GM21576 (cell line): Measurements from ENCODE around the gene EVI2A.

ENCODE experiments used
- ATAC-seq: cut with Tn5 transposase; IDR thresholded peaks from one replicate; pipeline ENCODE4 v1.9.1; 2021; ENCODE audit warnings: mild to moderate bottlenecking, moderate library complexity; ENCODE audit not compliant: unreplicated experiment

The EVI2A gene

GRCh38 chr17:31279401-31279800 is 42.0 kb downstream of the EVI2A start:
- no peak for ATAC-seq

DNA sequence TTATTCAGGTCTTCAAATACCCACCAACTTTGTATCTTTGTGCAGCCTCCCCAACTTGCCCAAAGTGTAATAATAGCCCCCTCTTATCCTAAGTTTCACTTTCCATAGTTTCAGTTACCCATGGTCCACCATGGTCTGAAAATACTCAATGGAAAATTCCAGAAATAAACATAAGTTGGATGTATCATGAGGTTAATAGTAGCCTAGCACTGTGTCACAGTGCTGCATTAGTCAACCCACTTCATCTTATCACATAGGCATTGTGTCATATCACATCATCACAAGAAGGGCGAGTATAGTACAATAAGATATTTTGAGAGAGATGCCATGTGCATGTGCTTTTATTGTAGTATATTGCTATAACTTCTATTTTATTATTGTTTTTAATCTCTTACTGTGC is 46.3 kb downstream of the EVI2A start:
- no peak for ATAC-seq

DNA sequence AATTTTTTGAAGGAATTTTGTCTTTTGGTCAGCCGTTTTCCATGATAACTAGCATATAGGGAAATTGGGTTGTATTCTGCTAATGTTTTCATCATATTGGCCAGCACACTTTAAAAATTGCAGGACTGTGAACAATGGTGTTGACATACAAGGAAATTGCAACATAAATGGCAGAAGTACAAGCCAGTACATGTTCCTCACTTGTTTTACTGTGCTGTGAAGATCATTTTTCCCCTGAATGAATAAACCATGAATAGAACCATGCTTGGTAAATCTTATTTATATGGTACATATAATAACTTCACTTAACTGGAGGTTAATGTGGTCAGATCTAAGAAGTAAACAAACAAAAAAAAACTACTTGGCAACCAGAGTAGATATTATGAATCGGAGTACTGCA is 47.2 kb downstream of the EVI2A start:
- ATAC-seq: no peak

DNA sequence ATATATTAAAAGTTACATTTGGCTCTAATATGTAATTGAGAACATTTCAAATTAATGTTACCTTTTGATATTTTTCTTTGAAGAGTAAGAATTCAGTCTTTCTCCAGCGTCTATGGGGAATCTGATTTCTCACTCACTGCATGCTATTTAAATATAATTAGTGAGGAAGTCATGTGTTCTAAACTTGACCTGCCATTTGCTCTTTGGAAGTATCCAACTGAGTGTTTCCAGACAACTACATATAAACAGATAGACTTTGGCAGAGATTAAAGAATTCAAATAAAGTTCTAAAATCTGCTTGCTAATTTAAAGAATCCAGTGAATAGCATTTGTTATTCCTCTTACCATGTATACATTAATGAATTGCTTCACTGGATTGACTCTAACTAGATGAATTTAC is 47.9 kb downstream of the EVI2A start:
- ATAC-seq: no peak

DNA sequence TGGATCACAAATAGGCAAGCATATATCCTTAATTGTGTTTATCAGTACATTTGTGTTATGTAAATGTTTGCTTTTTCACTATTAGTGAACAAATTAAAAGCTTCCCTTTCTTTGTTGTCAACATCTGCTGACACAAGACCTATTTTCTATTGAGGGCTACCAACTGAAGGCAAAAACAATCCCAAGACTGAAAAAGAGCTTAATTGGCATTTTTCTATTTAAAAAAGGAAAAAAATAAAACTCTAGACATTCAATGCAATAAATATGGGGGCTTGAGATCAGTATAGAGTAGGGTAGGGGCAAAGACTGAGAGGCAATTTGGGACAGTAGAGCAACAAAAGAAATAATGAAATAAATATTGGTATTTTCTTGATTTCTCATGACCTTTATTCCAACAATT is 48.6 kb downstream of the EVI2A start:
- no peak for ATAC-seq

DNA sequence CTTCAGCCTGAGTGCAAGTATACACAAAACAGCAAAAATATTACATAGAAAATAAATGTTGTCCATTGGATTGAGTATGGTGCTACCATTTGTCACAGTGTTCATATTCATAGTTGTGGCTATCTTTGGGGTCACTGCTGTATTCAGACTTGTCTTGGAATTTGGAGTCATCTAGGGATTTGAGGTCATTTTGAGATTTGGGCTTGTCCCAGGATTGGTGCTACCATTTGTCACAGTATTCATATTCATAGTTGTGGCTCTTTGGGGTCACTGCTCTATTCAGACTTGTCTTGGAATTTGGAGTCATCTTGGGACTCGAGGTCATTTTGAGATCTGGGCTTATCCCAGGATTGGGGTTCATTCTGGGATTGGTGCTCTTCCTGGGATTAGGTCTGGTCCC is 49.2 kb downstream of the EVI2A start:
- no peak for ATAC-seq

GRCh38 chr17:31269578-31269983 is 51.8 kb downstream of the EVI2A start:
- ATAC-seq: no peak

- ATAC-seq: no peak
These were observed 52.3 kb downstream of the EVI2A start for GRCh38 chr17:31269036-31269577.
